ENCODE measurements around the gene DKKL1.
A peak's percentile ranks its signal among the peaks of the same experiment; 100 is the strongest.
"Not testable (repeated sequence)": the region's sequence is repeated elsewhere in the genome, so short reads cannot be mapped to it uniquely, and the experiment has no call there.

DKKL1 gene

GRCh38 chr19:49363268-49364082 is at the start of gene DKKL1:
Gene DKKL1, plus strand, starts transcription at chr19:49363877. Its CDS starts 122 bp downstream, at chr19:49363999.
- peak; percentile 34 for DNase-seq (ENCODE audit: low spot score)

GRCh38 chr19:49315111-49315510 is 48.6 kb upstream of the DKKL1 start:
- no peak for DNase-seq (ENCODE audit: low spot score)

- no peak for DNase-seq (ENCODE audit: low spot score)
Measured at GRCh38 chr19:49316284-49316683, 47.4 kb upstream of the DKKL1 start.

- no peak for DNase-seq (ENCODE audit: low spot score)
Measured at GRCh38 chr19:49318296-49318695, 45.4 kb upstream of the DKKL1 start.

- no peak for DNase-seq (ENCODE audit: low spot score)
Measured at GRCh38 chr19:49324801-49325576, 38.7 kb upstream of the DKKL1 start, which contains the start of gene SLC6A16. Gene SLC6A16, minus strand, starts transcription at chr19:49325191. Its CDS starts 13,844 bp downstream, at chr19:49311347.

- DNase-seq (ENCODE audit: low spot score), result not testable (repeated sequence)
Measured at GRCh38 chr19:49325756-49326155, 37.9 kb upstream of the DKKL1 start.

GRCh38 chr19:49326165-49326704 is 37.4 kb upstream of the DKKL1 start:
- no peak for DNase-seq (ENCODE audit: low spot score)

- peak; percentile 44 for DNase-seq (ENCODE audit: low spot score)
Measured at GRCh38 chr19:49327878-49328544, 35.7 kb upstream of the DKKL1 start.

- DNase-seq (ENCODE audit: low spot score), result no peak
Measured at GRCh38 chr19:49328741-49329140, 34.9 kb upstream of the DKKL1 start.

- DNase-seq (ENCODE audit: low spot score), result not testable (repeated sequence)
Measured at GRCh38 chr19:49331187-49331586, 32.5 kb upstream of the DKKL1 start.

- peak; percentile 75 for DNase-seq (ENCODE audit: low spot score)
Measured at GRCh38 chr19:49331616-49332055, 32.0 kb upstream of the DKKL1 start.

- not testable (repeated sequence) for DNase-seq (ENCODE audit: low spot score)
Measured at GRCh38 chr19:49332691-49333417, 30.8 kb upstream of the DKKL1 start.

- no peak for DNase-seq (ENCODE audit: low spot score)
Measured at GRCh38 chr19:49333418-49333805, 30.3 kb upstream of the DKKL1 start.

GRCh38 chr19:49333811-49334288 is 29.8 kb upstream of the DKKL1 start:
- peak; percentile 82 for DNase-seq (ENCODE audit: low spot score)

- peak; percentile 52 for DNase-seq (ENCODE audit: low spot score)
Measured at GRCh38 chr19:49335071-49335783, 28.4 kb upstream of the DKKL1 start, which contains the start of gene CD37. Gene CD37, plus strand, starts transcription at chr19:49335406. Its CDS starts 135 bp downstream, at chr19:49335541.

- peak; percentile 31 for DNase-seq (ENCODE audit: low spot score)
Measured at GRCh38 chr19:49335784-49336481, 27.7 kb upstream of the DKKL1 start.

- DNase-seq (ENCODE audit: low spot score), result no peak
Measured at GRCh38 chr19:49336482-49337266, 27.0 kb upstream of the DKKL1 start.

GRCh38 chr19:49337267-49338022 is 26.2 kb upstream of the DKKL1 start:
- no peak for DNase-seq (ENCODE audit: low spot score)

Data from CD4-positive, alpha-beta T cell treated with Interleukin-6 at 100 ng/mL for 8 hours (primary cell).